ENCODE data around the gene KIF18B.
A peak's percentile ranks its signal among the peaks of the same experiment; 100 is the strongest.

The KIF18B gene

GRCh38 chr17:44947461-44948314, at the start of gene KIF18B:
Gene KIF18B, minus strand, starts transcription at chr17:44947773. Its CDS starts 11,429 bp downstream, at chr17:44936344.
- no peaks in the 10 kb centered on the region for H3K27me3 ChIP-seq (ENCODE audit: control insufficient read depth, insufficient read depth, low read length)
- H3K9me3 ChIP-seq (ENCODE audit: control insufficient read depth, low read length) = no peaks in the 10 kb centered on the region
- peak within 1 kb of the TSS; percentile 80 for H3K4me3 ChIP-seq (ENCODE audit: low read length)
- no peaks in the 10 kb centered on the region for H3K36me3 ChIP-seq (ENCODE audit: control insufficient read depth, insufficient read depth, low read length)
- peak within 1 kb of the TSS; percentile 61 for H3K9ac ChIP-seq (ENCODE audit: low read length)
- H3K4me1 ChIP-seq (ENCODE audit: control insufficient read depth, insufficient read depth, low read length) = peaks cover 13% of the 10 kb centered on the region

GRCh38 chr17:44996304-44996703, 48.7 kb upstream of the KIF18B start:
- H3K4me1 ChIP-seq (ENCODE audit: control insufficient read depth, insufficient read depth, low read length) = no peaks in the 10 kb centered on the region
- no peaks in the 10 kb centered on the region for H3K9me3 ChIP-seq (ENCODE audit: control insufficient read depth, low read length)
- peaks cover 20% of the 10 kb centered on the region for H3K27me3 ChIP-seq (ENCODE audit: control insufficient read depth, insufficient read depth, low read length)
- H3K36me3 ChIP-seq (ENCODE audit: control insufficient read depth, insufficient read depth, low read length) = no peaks in the 10 kb centered on the region
- no peak overlapping the region for H3K9ac ChIP-seq (ENCODE audit: low read length)
- H3K4me3 ChIP-seq (ENCODE audit: low read length) = no peak overlapping the region

- no peak overlapping the region for H3K4me3 ChIP-seq (ENCODE audit: low read length)
- peaks cover 20% of the 10 kb centered on the region for H3K27me3 ChIP-seq (ENCODE audit: control insufficient read depth, insufficient read depth, low read length)
- no peaks in the 10 kb centered on the region for H3K4me1 ChIP-seq (ENCODE audit: control insufficient read depth, insufficient read depth, low read length)
- no peaks in the 10 kb centered on the region for H3K9me3 ChIP-seq (ENCODE audit: control insufficient read depth, low read length)
- no peak overlapping the region for H3K9ac ChIP-seq (ENCODE audit: low read length)
- no peaks in the 10 kb centered on the region for H3K36me3 ChIP-seq (ENCODE audit: control insufficient read depth, insufficient read depth, low read length)
Measured at GRCh38 chr17:44995436-44996001, 47.9 kb upstream of the KIF18B start.

DNA sequence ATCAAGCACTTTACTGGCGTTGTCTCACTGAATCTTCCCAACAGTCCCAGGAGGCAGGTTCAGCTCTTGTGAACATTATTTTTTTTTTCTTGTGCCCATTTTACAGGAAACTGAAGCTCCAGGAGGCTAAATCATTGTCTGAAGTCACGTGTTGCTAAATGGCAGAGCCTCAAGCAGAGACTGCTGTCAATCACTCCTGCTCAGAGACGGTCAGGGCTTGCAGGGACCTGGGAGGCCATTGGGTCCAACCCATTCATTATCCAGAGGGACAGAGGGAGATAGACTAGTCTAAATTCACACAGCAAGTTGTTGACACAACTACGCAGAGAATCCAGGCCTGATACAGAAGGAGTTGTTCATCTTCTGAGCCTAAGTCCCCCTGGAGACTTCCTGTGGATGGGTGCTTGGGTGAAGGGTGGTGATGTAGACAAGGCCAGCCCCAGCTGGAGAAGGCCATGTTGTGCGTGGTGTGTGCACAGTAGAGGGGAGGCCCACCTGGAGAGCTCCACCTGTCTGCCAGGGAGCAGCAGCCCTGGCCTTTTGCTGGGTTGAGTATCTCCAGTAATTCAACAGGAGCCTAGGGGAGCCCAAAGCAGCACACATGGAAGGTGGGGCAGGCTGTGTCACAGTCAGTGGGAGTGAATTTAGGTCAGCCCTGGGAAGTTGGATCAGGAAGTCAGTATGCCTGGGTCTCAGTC, 44.8 kb upstream of the KIF18B start:
- peaks cover 39% of the 10 kb centered on the region for H3K27me3 ChIP-seq (ENCODE audit: control insufficient read depth, insufficient read depth, low read length)
- H3K9ac ChIP-seq (ENCODE audit: low read length) = no peak overlapping the region
- no peaks in the 10 kb centered on the region for H3K4me1 ChIP-seq (ENCODE audit: control insufficient read depth, insufficient read depth, low read length)
- no peaks in the 10 kb centered on the region for H3K36me3 ChIP-seq (ENCODE audit: control insufficient read depth, insufficient read depth, low read length)
- no peak overlapping the region for H3K4me3 ChIP-seq (ENCODE audit: low read length)
- H3K9me3 ChIP-seq (ENCODE audit: control insufficient read depth, low read length) = no peaks in the 10 kb centered on the region

GRCh38 chr17:44990994-44991393, 43.4 kb upstream of the KIF18B start:
- Histone ChIP-seq H3K4me1 (ENCODE audit: control insufficient read depth, insufficient read depth, low read length) (no peaks in the 10 kb centered on the region), H3K4me3 (ENCODE audit: low read length) (no peak overlapping the region), H3K27me3 (ENCODE audit: control insufficient read depth, insufficient read depth, low read length) (peaks cover 40% of the 10 kb centered on the region), H3K9me3 (ENCODE audit: control insufficient read depth, low read length) (no peaks in the 10 kb centered on the region), H3K9ac (ENCODE audit: low read length) (no peak overlapping the region), H3K36me3 (ENCODE audit: control insufficient read depth, insufficient read depth, low read length) (no peaks in the 10 kb centered on the region)

GRCh38 chr17:44989552-44990138, 42.1 kb upstream of the KIF18B start:
- Histone ChIP-seq H3K4me1 (ENCODE audit: control insufficient read depth, insufficient read depth, low read length) (no peaks in the 10 kb centered on the region), H3K27me3 (ENCODE audit: control insufficient read depth, insufficient read depth, low read length) (peaks cover 40% of the 10 kb centered on the region), H3K4me3 (ENCODE audit: low read length) (no peak overlapping the region), H3K9ac (ENCODE audit: low read length) (no peak overlapping the region), H3K9me3 (ENCODE audit: control insufficient read depth, low read length) (no peaks in the 10 kb centered on the region), H3K36me3 (ENCODE audit: control insufficient read depth, insufficient read depth, low read length) (no peaks in the 10 kb centered on the region)

- Histone ChIP-seq H3K36me3 (ENCODE audit: control insufficient read depth, insufficient read depth, low read length) (no peaks in the 10 kb centered on the region), H3K4me3 (ENCODE audit: low read length) (no peak overlapping the region), H3K9me3 (ENCODE audit: control insufficient read depth, low read length) (no peaks in the 10 kb centered on the region), H3K27me3 (ENCODE audit: control insufficient read depth, insufficient read depth, low read length) (peaks cover 40% of the 10 kb centered on the region), H3K9ac (ENCODE audit: low read length) (no peak overlapping the region), H3K4me1 (ENCODE audit: control insufficient read depth, insufficient read depth, low read length) (no peaks in the 10 kb centered on the region)
Measured at GRCh38 chr17:44988044-44988942, 40.7 kb upstream of the KIF18B start.

DNA sequence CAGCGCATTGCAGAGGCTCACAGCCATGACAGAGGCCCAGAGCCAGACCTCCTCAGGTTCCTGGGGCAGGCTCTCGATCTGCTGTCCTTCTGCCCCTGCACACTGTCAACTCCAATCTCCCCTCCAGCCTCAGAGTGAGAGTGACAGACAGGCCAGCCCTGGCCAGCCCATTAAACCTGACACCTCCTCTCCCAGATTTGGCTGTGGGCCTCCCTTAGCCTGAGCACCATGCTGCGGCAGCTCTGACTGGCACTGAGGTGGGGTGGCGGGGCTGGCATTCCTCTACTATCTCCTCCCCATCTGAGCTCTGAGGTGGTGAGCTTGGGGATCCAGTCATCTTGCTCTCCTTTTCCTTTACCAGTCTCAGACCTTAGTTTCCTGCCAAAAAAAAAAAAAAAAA, 36.0 kb upstream of the KIF18B start:
- Histone ChIP-seq H3K9ac (ENCODE audit: low read length) (no peak overlapping the region), H3K27me3 (ENCODE audit: control insufficient read depth, insufficient read depth, low read length) (peaks cover 29% of the 10 kb centered on the region), H3K36me3 (ENCODE audit: control insufficient read depth, insufficient read depth, low read length) (no peaks in the 10 kb centered on the region), H3K4me3 (ENCODE audit: low read length) (no peak overlapping the region), H3K9me3 (ENCODE audit: control insufficient read depth, low read length) (no peaks in the 10 kb centered on the region), H3K4me1 (ENCODE audit: control insufficient read depth, insufficient read depth, low read length) (peaks cover 37% of the 10 kb centered on the region)

GRCh38 chr17:44982113-44982702, 34.6 kb upstream of the KIF18B start:
- H3K9me3 ChIP-seq (ENCODE audit: control insufficient read depth, low read length) = no peaks in the 10 kb centered on the region
- peaks cover 50% of the 10 kb centered on the region for H3K4me1 ChIP-seq (ENCODE audit: control insufficient read depth, insufficient read depth, low read length)
- no peak overlapping the region for H3K9ac ChIP-seq (ENCODE audit: low read length)
- H3K36me3 ChIP-seq (ENCODE audit: control insufficient read depth, insufficient read depth, low read length) = no peaks in the 10 kb centered on the region
- peaks cover 24% of the 10 kb centered on the region for H3K27me3 ChIP-seq (ENCODE audit: control insufficient read depth, insufficient read depth, low read length)
- H3K4me3 ChIP-seq (ENCODE audit: low read length) = no peak overlapping the region

DNA sequence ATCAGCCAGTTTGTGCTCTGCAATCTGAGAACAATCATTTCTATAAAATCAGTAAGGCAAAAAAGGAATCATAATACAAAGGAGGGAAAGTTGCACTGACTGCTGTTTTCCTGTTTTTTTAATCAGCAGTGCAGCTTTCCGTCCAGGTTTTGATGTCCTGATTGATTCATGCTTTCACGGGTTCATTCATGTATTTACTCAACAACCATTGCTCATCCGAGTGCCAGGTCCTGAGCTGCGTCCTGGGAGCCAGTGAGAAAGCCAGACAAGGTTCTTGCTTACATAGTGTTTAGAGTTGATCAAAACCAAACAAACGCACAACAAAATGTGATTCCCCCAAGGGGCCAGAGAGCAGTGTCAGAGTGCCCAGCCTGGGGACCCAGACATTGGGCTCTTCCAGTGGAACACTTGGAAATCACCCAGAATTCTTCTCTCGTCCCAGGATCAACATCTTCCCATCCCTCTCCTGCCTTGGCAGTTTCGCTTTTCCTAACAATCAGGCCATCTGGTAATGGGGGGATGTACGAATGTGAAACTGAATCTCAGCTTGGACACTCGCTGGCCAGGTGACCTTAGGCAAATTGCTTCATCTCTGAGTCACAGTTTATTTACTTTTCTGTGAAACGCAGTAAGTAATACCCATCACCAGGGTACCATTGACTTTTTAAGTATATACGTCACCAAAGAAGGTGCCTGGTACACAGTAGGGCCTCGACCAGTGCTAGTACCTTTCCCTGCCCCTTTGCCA, 33.8 kb upstream of the KIF18B start:
- H3K4me1 ChIP-seq (ENCODE audit: control insufficient read depth, insufficient read depth, low read length) = peaks cover 55% of the 10 kb centered on the region
- no peaks in the 10 kb centered on the region for H3K9me3 ChIP-seq (ENCODE audit: control insufficient read depth, low read length)
- H3K27me3 ChIP-seq (ENCODE audit: control insufficient read depth, insufficient read depth, low read length) = peaks cover 25% of the 10 kb centered on the region
- H3K36me3 ChIP-seq (ENCODE audit: control insufficient read depth, insufficient read depth, low read length) = no peaks in the 10 kb centered on the region
- peak overlapping the region; percentile 25 for H3K4me3 ChIP-seq (ENCODE audit: low read length)
- peak overlapping the region; percentile 8 for H3K9ac ChIP-seq (ENCODE audit: low read length)
